Keratinocyte (primary cell): Measurements from ENCODE around the gene PHACTR2.
"Not testable (repeated sequence)": the region's sequence is repeated elsewhere in the genome, so short reads cannot be mapped to it uniquely, and the experiment has no call there.

Source experiments
- EZH2 ChIP-seq: IDR thresholded peaks from one replicate; pipeline ENCODE4 v1.6.1; 2012; ENCODE audit warnings: inconsistent platforms, mild to moderate bottlenecking, low read length, moderate library complexity
- TF ChIP-seq, protein P1 (sequence below), 3 experiments: IDR thresholded peaks in 1 of 3; conservative IDR thresholded peaks in 1 of 3; optimal IDR thresholded peaks in 1 of 3; 2 replicates in 2 of 3; 3 replicates in 1 of 3; pipeline versions ENCODE3 to v1.5.1; 2011; ENCODE audit warnings: low read length in 3 of 3, mild to moderate bottlenecking in 3 of 3, moderate library complexity in 2 of 3, control low read depth in 1 of 3, inconsistent platforms in 1 of 3; ENCODE audit not compliant: insufficient read depth in 2 of 3; ENCODE audit errors: extremely low read depth in 1 of 3

DNA sequence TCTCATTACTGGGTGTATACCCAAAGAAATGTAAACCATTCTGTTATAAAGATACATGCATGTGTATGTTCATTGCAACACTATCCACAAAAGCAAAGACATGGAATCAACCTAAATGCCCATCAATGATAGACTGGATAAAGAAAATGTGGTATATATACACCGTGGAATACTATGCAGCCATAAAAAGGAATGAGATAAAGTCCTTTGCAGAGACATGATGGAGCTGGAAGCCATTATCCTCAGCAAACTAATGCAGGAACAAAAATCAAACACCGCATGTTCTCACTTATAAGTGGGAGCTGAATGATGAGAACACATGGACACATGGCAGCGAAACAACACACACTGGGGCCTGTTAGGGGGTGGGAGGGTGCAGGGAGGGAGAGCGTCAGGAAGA, 26.4 kb upstream of the PHACTR2 start:
- TF ChIP-seq, protein P1, sequence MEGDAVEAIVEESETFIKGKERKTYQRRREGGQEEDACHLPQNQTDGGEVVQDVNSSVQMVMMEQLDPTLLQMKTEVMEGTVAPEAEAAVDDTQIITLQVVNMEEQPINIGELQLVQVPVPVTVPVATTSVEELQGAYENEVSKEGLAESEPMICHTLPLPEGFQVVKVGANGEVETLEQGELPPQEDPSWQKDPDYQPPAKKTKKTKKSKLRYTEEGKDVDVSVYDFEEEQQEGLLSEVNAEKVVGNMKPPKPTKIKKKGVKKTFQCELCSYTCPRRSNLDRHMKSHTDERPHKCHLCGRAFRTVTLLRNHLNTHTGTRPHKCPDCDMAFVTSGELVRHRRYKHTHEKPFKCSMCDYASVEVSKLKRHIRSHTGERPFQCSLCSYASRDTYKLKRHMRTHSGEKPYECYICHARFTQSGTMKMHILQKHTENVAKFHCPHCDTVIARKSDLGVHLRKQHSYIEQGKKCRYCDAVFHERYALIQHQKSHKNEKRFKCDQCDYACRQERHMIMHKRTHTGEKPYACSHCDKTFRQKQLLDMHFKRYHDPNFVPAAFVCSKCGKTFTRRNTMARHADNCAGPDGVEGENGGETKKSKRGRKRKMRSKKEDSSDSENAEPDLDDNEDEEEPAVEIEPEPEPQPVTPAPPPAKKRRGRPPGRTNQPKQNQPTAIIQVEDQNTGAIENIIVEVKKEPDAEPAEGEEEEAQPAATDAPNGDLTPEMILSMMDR (optimal IDR thresholded peaks at IDR 0.05 in 1 of 3, IDR thresholded peaks at IDR 0.05 in 1 of 3, conservative IDR thresholded peaks at IDR 0.05 in 1 of 3; ENCODE audit: extremely low read depth in 1 of 3, insufficient read depth in 2 of 3, low read length in 3 of 3), result not testable (repeated sequence)
- not testable (repeated sequence) for TF ChIP-seq EZH2
